ENCODE data around the gene ABLIM1.

ABLIM1 gene

GRCh38 chr10:114516356-114516755, 141.7 kb downstream of the ABLIM1 start:
- Histone ChIP-seq H3K4me1 (ENCODE audit: control insufficient read depth, insufficient read depth, low read length) (peaks cover 39% of the 10 kb centered on the region), H3K9me3 (ENCODE audit: control insufficient read depth, insufficient read depth, low read length) (no peaks in the 10 kb centered on the region), H3K27me3 (ENCODE audit: control insufficient read depth, insufficient read depth, low read length) (no peaks in the 10 kb centered on the region), H3K4me3 (ENCODE audit: low read depth, low read length) (no peak overlapping the region), H3K9ac (ENCODE audit: low read depth, low read length) (no peak overlapping the region), H3K27ac (ENCODE audit: low read depth, low read length) (no peak overlapping the region), H3K36me3 (ENCODE audit: control insufficient read depth, insufficient read depth, low read length) (no peaks in the 10 kb centered on the region)

- peak overlapping the region; percentile 61 for H3K27ac ChIP-seq (ENCODE audit: low read depth, low read length)
Measured at GRCh38 chr10:114515298-114515914, 142.7 kb downstream of the ABLIM1 start.

GRCh38 chr10:114513381-114513792, 144.7 kb downstream of the ABLIM1 start:
- Histone ChIP-seq H3K27ac (ENCODE audit: low read depth, low read length) (no peak overlapping the region), H3K9ac (ENCODE audit: low read depth, low read length) (no peak overlapping the region), H3K9me3 (ENCODE audit: control insufficient read depth, insufficient read depth, low read length) (no peaks in the 10 kb centered on the region), H3K4me1 (ENCODE audit: control insufficient read depth, insufficient read depth, low read length) (peaks cover 24% of the 10 kb centered on the region), H3K4me3 (ENCODE audit: low read depth, low read length) (no peak overlapping the region), H3K27me3 (ENCODE audit: control insufficient read depth, insufficient read depth, low read length) (no peaks in the 10 kb centered on the region), H3K36me3 (ENCODE audit: control insufficient read depth, insufficient read depth, low read length) (no peaks in the 10 kb centered on the region)

More at GRCh38 chr10:114515298-114515914, 142.7 kb downstream of the ABLIM1 start:
- Histone ChIP-seq H3K9me3 (ENCODE audit: control insufficient read depth, insufficient read depth, low read length) (no peaks in the 10 kb centered on the region), H3K36me3 (ENCODE audit: control insufficient read depth, insufficient read depth, low read length) (no peaks in the 10 kb centered on the region), H3K4me3 (ENCODE audit: low read depth, low read length) (no peak overlapping the region), H3K9ac (ENCODE audit: low read depth, low read length) (peak overlapping the region; percentile 35; the same call in 1 of the 2 replicates), H3K4me1 (ENCODE audit: control insufficient read depth, insufficient read depth, low read length) (peaks cover 38% of the 10 kb centered on the region), H3K27me3 (ENCODE audit: control insufficient read depth, insufficient read depth, low read length) (no peaks in the 10 kb centered on the region)

GRCh38 chr10:114511881-114512280, 146.2 kb downstream of the ABLIM1 start:
- Histone ChIP-seq H3K4me1 (ENCODE audit: control insufficient read depth, insufficient read depth, low read length) (peaks cover 26% of the 10 kb centered on the region; the same call in 1 of the 2 replicates), H3K27me3 (ENCODE audit: control insufficient read depth, insufficient read depth, low read length) (no peaks in the 10 kb centered on the region), H3K9ac (ENCODE audit: low read depth, low read length) (no peak overlapping the region), H3K36me3 (ENCODE audit: control insufficient read depth, insufficient read depth, low read length) (no peaks in the 10 kb centered on the region), H3K4me3 (ENCODE audit: low read depth, low read length) (no peak overlapping the region), H3K27ac (ENCODE audit: low read depth, low read length) (no peak overlapping the region), H3K9me3 (ENCODE audit: control insufficient read depth, insufficient read depth, low read length) (no peaks in the 10 kb centered on the region)

GRCh38 chr10:114508376-114508775, 149.7 kb downstream of the ABLIM1 start:
- Histone ChIP-seq H3K36me3 (ENCODE audit: control insufficient read depth, insufficient read depth, low read length) (no peaks in the 10 kb centered on the region), H3K9me3 (ENCODE audit: control insufficient read depth, insufficient read depth, low read length) (no peaks in the 10 kb centered on the region), H3K9ac (ENCODE audit: low read depth, low read length) (no peak overlapping the region), H3K4me3 (ENCODE audit: low read depth, low read length) (no peak overlapping the region), H3K27ac (ENCODE audit: low read depth, low read length) (no peak overlapping the region), H3K4me1 (ENCODE audit: control insufficient read depth, insufficient read depth, low read length) (peaks cover 22% of the 10 kb centered on the region), H3K27me3 (ENCODE audit: control insufficient read depth, insufficient read depth, low read length) (no peaks in the 10 kb centered on the region)

- no peak overlapping the region for H3K4me3 ChIP-seq (ENCODE audit: low read depth, low read length)
- H3K27ac ChIP-seq (ENCODE audit: low read depth, low read length), result no peak overlapping the region
- no peaks in the 10 kb centered on the region for H3K9me3 ChIP-seq (ENCODE audit: control insufficient read depth, insufficient read depth, low read length)
- H3K9ac ChIP-seq (ENCODE audit: low read depth, low read length), result no peak overlapping the region
- no peaks in the 10 kb centered on the region for H3K27me3 ChIP-seq (ENCODE audit: control insufficient read depth, insufficient read depth, low read length)
- peaks cover 22% of the 10 kb centered on the region for H3K4me1 ChIP-seq (ENCODE audit: control insufficient read depth, insufficient read depth, low read length)
- no peaks in the 10 kb centered on the region for H3K36me3 ChIP-seq (ENCODE audit: control insufficient read depth, insufficient read depth, low read length)
Measured at GRCh38 chr10:114507449-114507848, 150.6 kb downstream of the ABLIM1 start.

- Histone ChIP-seq H3K27ac (ENCODE audit: low read depth, low read length) (no peak overlapping the region), H3K9me3 (ENCODE audit: control insufficient read depth, insufficient read depth, low read length) (no peaks in the 10 kb centered on the region), H3K4me3 (ENCODE audit: low read depth, low read length) (no peak overlapping the region), H3K36me3 (ENCODE audit: control insufficient read depth, insufficient read depth, low read length) (no peaks in the 10 kb centered on the region), H3K4me1 (ENCODE audit: control insufficient read depth, insufficient read depth, low read length) (peaks cover 22% of the 10 kb centered on the region), H3K27me3 (ENCODE audit: control insufficient read depth, insufficient read depth, low read length) (no peaks in the 10 kb centered on the region), H3K9ac (ENCODE audit: low read depth, low read length) (no peak overlapping the region)
Measured at GRCh38 chr10:114506871-114507385, 151.1 kb downstream of the ABLIM1 start.

GRCh38 chr10:114504769-114505579, 153.1 kb downstream of the ABLIM1 start:
- H3K9me3 ChIP-seq (ENCODE audit: control insufficient read depth, insufficient read depth, low read length), result no peaks in the 10 kb centered on the region
- no peaks in the 10 kb centered on the region for H3K36me3 ChIP-seq (ENCODE audit: control insufficient read depth, insufficient read depth, low read length)
- no peak overlapping the region for H3K4me3 ChIP-seq (ENCODE audit: low read depth, low read length)
- no peaks in the 10 kb centered on the region for H3K27me3 ChIP-seq (ENCODE audit: control insufficient read depth, insufficient read depth, low read length)
- peaks cover 22% of the 10 kb centered on the region for H3K4me1 ChIP-seq (ENCODE audit: control insufficient read depth, insufficient read depth, low read length)
- H3K9ac ChIP-seq (ENCODE audit: low read depth, low read length), result no peak overlapping the region
- peak overlapping the region; percentile 52 for H3K27ac ChIP-seq (ENCODE audit: low read depth, low read length)

GRCh38 chr10:114502074-114502473, 156.0 kb downstream of the ABLIM1 start:
- H3K4me1 ChIP-seq (ENCODE audit: control insufficient read depth, insufficient read depth, low read length), result peaks cover 12% of the 10 kb centered on the region
- no peaks in the 10 kb centered on the region for H3K27me3 ChIP-seq (ENCODE audit: control insufficient read depth, insufficient read depth, low read length)
- H3K9ac ChIP-seq (ENCODE audit: low read depth, low read length), result no peak overlapping the region
- H3K4me3 ChIP-seq (ENCODE audit: low read depth, low read length), result no peak overlapping the region
- no peaks in the 10 kb centered on the region for H3K36me3 ChIP-seq (ENCODE audit: control insufficient read depth, insufficient read depth, low read length)
- no peak overlapping the region for H3K27ac ChIP-seq (ENCODE audit: low read depth, low read length)
- H3K9me3 ChIP-seq (ENCODE audit: control insufficient read depth, insufficient read depth, low read length), result no peaks in the 10 kb centered on the region

GRCh38 chr10:114501650-114502049, 156.4 kb downstream of the ABLIM1 start:
- H3K27ac ChIP-seq (ENCODE audit: low read depth, low read length), result no peak overlapping the region
- no peaks in the 10 kb centered on the region for H3K36me3 ChIP-seq (ENCODE audit: control insufficient read depth, insufficient read depth, low read length)
- peaks cover 12% of the 10 kb centered on the region for H3K4me1 ChIP-seq (ENCODE audit: control insufficient read depth, insufficient read depth, low read length)
- H3K27me3 ChIP-seq (ENCODE audit: control insufficient read depth, insufficient read depth, low read length), result no peaks in the 10 kb centered on the region
- no peak overlapping the region for H3K4me3 ChIP-seq (ENCODE audit: low read depth, low read length)
- H3K9me3 ChIP-seq (ENCODE audit: control insufficient read depth, insufficient read depth, low read length), result no peaks in the 10 kb centered on the region
- no peak overlapping the region for H3K9ac ChIP-seq (ENCODE audit: low read depth, low read length)

- H3K9ac ChIP-seq (ENCODE audit: low read depth, low read length), result no peak overlapping the region
- no peaks in the 10 kb centered on the region for H3K36me3 ChIP-seq (ENCODE audit: control insufficient read depth, insufficient read depth, low read length)
- H3K27ac ChIP-seq (ENCODE audit: low read depth, low read length), result no peak overlapping the region
- no peak overlapping the region for H3K4me3 ChIP-seq (ENCODE audit: low read depth, low read length)
- H3K27me3 ChIP-seq (ENCODE audit: control insufficient read depth, insufficient read depth, low read length), result no peaks in the 10 kb centered on the region
- no peaks in the 10 kb centered on the region for H3K9me3 ChIP-seq (ENCODE audit: control insufficient read depth, insufficient read depth, low read length)
- H3K4me1 ChIP-seq (ENCODE audit: control insufficient read depth, insufficient read depth, low read length), result peaks cover 12% of the 10 kb centered on the region
Measured at GRCh38 chr10:114500643-114501042, 157.4 kb downstream of the ABLIM1 start.
